ENCODE results near the gene CTNND2.

GRCh38 chr5:11476866-11477265 is 427.4 kb downstream of the CTNND2 start:
- TF ChIP-seq POLR2AphosphoS5 (IDR thresholded peaks at IDR 0.05) (no peak), CTCF (IDR thresholded peaks at IDR 0.05) (no peak), EP300 (IDR thresholded peaks at IDR 0.05) (no peak), POLR2A (IDR thresholded peaks at IDR 0.05; ENCODE audit: low read depth) (no peak)

All from esophagus muscularis mucosa (tissue), 4 donors.